ENCODE data around the gene ANKS1B.

DNA sequence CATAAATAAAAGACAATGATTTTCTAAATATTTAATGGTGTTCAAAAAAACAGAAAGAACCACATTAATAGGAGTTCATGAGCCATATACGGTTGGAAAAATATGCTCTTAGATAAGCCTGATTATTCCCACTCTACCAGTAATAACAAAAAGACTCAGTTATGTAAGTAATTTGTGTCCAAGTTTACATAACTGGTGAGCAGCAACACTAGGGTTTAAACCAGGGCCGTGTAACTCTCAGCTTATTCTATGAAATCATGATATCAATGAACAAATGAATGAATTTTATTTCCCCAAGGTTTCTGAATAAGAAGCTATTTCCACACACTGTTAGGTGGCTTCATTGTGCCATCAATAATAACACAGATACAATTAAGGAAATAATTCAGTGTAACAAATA lies 238.8 kb downstream of the ANKS1B start:
- TF ChIP-seq, protein P1, sequence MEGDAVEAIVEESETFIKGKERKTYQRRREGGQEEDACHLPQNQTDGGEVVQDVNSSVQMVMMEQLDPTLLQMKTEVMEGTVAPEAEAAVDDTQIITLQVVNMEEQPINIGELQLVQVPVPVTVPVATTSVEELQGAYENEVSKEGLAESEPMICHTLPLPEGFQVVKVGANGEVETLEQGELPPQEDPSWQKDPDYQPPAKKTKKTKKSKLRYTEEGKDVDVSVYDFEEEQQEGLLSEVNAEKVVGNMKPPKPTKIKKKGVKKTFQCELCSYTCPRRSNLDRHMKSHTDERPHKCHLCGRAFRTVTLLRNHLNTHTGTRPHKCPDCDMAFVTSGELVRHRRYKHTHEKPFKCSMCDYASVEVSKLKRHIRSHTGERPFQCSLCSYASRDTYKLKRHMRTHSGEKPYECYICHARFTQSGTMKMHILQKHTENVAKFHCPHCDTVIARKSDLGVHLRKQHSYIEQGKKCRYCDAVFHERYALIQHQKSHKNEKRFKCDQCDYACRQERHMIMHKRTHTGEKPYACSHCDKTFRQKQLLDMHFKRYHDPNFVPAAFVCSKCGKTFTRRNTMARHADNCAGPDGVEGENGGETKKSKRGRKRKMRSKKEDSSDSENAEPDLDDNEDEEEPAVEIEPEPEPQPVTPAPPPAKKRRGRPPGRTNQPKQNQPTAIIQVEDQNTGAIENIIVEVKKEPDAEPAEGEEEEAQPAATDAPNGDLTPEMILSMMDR (tag by site-specific recombination; IDR thresholded peaks at IDR 0.05) = no peak
- no peak for TF ChIP-seq ZNF777 (tag by site-specific recombination; IDR thresholded peaks at IDR 0.05; ENCODE audit: borderline replicate concordance)
- no peak for TF ChIP-seq ZNF560 (tag by site-specific recombination; IDR thresholded peaks at IDR 0.05; ENCODE audit: borderline replicate concordance)
- TF ChIP-seq, protein P2, sequence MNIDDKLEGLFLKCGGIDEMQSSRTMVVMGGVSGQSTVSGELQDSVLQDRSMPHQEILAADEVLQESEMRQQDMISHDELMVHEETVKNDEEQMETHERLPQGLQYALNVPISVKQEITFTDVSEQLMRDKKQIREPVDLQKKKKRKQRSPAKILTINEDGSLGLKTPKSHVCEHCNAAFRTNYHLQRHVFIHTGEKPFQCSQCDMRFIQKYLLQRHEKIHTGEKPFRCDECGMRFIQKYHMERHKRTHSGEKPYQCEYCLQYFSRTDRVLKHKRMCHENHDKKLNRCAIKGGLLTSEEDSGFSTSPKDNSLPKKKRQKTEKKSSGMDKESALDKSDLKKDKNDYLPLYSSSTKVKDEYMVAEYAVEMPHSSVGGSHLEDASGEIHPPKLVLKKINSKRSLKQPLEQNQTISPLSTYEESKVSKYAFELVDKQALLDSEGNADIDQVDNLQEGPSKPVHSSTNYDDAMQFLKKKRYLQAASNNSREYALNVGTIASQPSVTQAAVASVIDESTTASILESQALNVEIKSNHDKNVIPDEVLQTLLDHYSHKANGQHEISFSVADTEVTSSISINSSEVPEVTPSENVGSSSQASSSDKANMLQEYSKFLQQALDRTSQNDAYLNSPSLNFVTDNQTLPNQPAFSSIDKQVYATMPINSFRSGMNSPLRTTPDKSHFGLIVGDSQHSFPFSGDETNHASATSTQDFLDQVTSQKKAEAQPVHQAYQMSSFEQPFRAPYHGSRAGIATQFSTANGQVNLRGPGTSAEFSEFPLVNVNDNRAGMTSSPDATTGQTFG (tag by site-specific recombination; IDR thresholded peaks at IDR 0.05; ENCODE audit: borderline replicate concordance) = no peak
- no peak for TF ChIP-seq ZNF274 (IDR thresholded peaks at IDR 0.05; ENCODE audit: low read length)
- TF ChIP-seq ZNF274 (tag by site-specific recombination; IDR thresholded peaks at IDR 0.05; ENCODE audit: borderline replicate concordance) = no peak
- TF ChIP-seq, protein P3, sequence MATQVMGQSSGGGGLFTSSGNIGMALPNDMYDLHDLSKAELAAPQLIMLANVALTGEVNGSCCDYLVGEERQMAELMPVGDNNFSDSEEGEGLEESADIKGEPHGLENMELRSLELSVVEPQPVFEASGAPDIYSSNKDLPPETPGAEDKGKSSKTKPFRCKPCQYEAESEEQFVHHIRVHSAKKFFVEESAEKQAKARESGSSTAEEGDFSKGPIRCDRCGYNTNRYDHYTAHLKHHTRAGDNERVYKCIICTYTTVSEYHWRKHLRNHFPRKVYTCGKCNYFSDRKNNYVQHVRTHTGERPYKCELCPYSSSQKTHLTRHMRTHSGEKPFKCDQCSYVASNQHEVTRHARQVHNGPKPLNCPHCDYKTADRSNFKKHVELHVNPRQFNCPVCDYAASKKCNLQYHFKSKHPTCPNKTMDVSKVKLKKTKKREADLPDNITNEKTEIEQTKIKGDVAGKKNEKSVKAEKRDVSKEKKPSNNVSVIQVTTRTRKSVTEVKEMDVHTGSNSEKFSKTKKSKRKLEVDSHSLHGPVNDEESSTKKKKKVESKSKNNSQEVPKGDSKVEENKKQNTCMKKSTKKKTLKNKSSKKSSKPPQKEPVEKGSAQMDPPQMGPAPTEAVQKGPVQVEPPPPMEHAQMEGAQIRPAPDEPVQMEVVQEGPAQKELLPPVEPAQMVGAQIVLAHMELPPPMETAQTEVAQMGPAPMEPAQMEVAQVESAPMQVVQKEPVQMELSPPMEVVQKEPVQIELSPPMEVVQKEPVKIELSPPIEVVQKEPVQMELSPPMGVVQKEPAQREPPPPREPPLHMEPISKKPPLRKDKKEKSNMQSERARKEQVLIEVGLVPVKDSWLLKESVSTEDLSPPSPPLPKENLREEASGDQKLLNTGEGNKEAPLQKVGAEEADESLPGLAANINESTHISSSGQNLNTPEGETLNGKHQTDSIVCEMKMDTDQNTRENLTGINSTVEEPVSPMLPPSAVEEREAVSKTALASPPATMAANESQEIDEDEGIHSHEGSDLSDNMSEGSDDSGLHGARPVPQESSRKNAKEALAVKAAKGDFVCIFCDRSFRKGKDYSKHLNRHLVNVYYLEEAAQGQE (tag by site-specific recombination; IDR thresholded peaks at IDR 0.05) = no peak
- TF ChIP-seq, protein P4, sequence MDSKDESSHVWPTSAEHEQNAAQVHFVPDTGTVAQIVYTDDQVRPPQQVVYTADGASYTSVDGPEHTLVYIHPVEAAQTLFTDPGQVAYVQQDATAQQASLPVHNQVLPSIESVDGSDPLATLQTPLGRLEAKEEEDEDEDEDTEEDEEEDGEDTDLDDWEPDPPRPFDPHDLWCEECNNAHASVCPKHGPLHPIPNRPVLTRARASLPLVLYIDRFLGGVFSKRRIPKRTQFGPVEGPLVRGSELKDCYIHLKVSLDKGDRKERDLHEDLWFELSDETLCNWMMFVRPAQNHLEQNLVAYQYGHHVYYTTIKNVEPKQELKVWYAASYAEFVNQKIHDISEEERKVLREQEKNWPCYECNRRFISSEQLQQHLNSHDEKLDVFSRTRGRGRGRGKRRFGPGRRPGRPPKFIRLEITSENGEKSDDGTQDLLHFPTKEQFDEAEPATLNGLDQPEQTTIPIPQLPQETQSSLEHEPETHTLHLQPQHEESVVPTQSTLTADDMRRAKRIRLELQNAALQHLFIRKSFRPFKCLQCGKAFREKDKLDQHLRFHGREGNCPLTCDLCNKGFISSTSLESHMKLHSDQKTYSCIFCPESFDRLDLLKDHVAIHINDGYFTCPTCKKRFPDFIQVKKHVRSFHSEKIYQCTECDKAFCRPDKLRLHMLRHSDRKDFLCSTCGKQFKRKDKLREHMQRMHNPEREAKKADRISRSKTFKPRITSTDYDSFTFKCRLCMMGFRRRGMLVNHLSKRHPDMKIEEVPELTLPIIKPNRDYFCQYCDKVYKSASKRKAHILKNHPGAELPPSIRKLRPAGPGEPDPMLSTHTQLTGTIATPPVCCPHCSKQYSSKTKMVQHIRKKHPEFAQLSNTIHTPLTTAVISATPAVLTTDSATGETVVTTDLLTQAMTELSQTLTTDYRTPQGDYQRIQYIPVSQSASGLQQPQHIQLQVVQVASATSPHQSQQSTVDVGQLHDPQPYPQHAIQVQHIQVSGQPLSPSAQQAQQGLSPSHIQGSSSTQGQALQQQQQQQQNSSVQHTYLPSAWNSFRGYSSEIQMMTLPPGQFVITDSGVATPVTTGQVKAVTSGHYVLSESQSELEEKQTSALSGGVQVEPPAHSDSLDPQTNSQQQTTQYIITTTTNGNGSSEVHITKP (tag by site-specific recombination; IDR thresholded peaks at IDR 0.05) = no peak
- TF ChIP-seq, protein P5, sequence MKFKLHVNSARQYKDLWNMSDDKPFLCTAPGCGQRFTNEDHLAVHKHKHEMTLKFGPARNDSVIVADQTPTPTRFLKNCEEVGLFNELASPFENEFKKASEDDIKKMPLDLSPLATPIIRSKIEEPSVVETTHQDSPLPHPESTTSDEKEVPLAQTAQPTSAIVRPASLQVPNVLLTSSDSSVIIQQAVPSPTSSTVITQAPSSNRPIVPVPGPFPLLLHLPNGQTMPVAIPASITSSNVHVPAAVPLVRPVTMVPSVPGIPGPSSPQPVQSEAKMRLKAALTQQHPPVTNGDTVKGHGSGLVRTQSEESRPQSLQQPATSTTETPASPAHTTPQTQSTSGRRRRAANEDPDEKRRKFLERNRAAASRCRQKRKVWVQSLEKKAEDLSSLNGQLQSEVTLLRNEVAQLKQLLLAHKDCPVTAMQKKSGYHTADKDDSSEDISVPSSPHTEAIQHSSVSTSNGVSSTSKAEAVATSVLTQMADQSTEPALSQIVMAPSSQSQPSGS (tag by site-specific recombination; IDR thresholded peaks at IDR 0.05; ENCODE audit: low read depth) = no peak

Data from HEK293 (cell line).